SK-N-SH (cell line): ENCODE data around the gene ST3GAL2. TPM values are rescaled to one million over a fixed set of nuclear protein-coding genes. Genes with fewer than 3 reads are reported as not detected.

Source experiments
- CTCF ChIA-PET: fragments of 300-600, 350-600 bp; formaldehyde crosslinking; extraction: SDS; loops from one replicate; lab custom pipeline; 2021; lab: Yijun Ruan, JAX
- POLR2A ChIA-PET: fragments of 350-600 bp; sonication (Branson Sonifier 250); formaldehyde crosslinking; extraction: SDS; loops from one replicate; lab custom pipeline; 2020; ENCODE audit warnings: antibody characterized with exemption, inconsistent platforms; lab: Yijun Ruan, JAX
- DNase-seq: peaks from one replicate; pipeline ENCODE4 v3.0.0; 2012
- H2AFZ ChIP-seq: fragments of 200-600 bp; sonication (generic); 2 replicates; pipeline ENCODE4 v1.8.1; 2016; ENCODE audit warnings: antibody characterized with exemption, mild to moderate bottlenecking, low read depth
- H3F3A ChIP-seq: fragments of 200-600 bp; sonication (generic); replicated peaks from 2 replicates; pipeline ENCODE3; 2016; ENCODE audit warnings: antibody characterized with exemption, mild to moderate bottlenecking; ENCODE audit not compliant: insufficient read depth
- H3K27ac ChIP-seq, 2 experiments: fragments of 200-500 bp in 1 of 2; fragments of 200-600 bp in 1 of 2; sonication (Bioruptor generic) in 1 of 2; sonication (generic), shearing (Covaris generic) in 1 of 2; 2 replicates each; pipeline versions ENCODE4 v1.5.1 to v1.6.1; 2014 to 2016; ENCODE audit warnings: low read depth in 2 of 2, inconsistent platforms in 1 of 2, low read length in 1 of 2, mild to moderate bottlenecking in 1 of 2, mixed read lengths in 1 of 2
- H3K27me3 ChIP-seq: fragments of 200-600 bp; sonication (generic), shearing (Covaris generic); 2 replicates; pipeline ENCODE4 v1.6.1; 2016; ENCODE audit warnings: mixed run types; ENCODE audit not compliant: insufficient read depth
- H3K36me3 ChIP-seq, 2 experiments: fragments of 200-500 bp in 1 of 2; fragments of 200-600 bp in 1 of 2; sonication (Bioruptor generic) in 1 of 2; sonication (generic) in 1 of 2; replicated peaks in 1 of 2; 2 replicates each; pipeline versions ENCODE3 to v1.5.1; 2014 to 2016; ENCODE audit warnings: low read length in 1 of 2, mild to moderate bottlenecking in 1 of 2; ENCODE audit not compliant: insufficient read depth in 2 of 2, control insufficient read depth in 1 of 2
- H3K4me1 ChIP-seq, 2 experiments: fragments of 200-500 bp in 1 of 2; fragments of 200-600 bp in 1 of 2; sonication (Bioruptor generic) in 1 of 2; sonication (generic), shearing (Covaris generic) in 1 of 2; 2 replicates each; pipeline versions ENCODE4 v1.5.1 to v1.6.1; 2014 to 2016; ENCODE audit warnings: low read depth in 1 of 2, low read length in 1 of 2, mixed run types in 1 of 2; ENCODE audit not compliant: insufficient read depth in 2 of 2, control insufficient read depth in 1 of 2
- H3K4me2 ChIP-seq: fragments of 200-600 bp; sonication (generic), shearing (Covaris generic); 2 replicates; pipeline ENCODE4 v1.6.1; 2017; ENCODE audit warnings: mixed run types
- H3K4me3 ChIP-seq, 2 experiments: fragments of 200-500 bp in 1 of 2; fragments of 200-600 bp in 1 of 2; sonication (Bioruptor generic) in 1 of 2; sonication (generic), shearing (Covaris generic) in 1 of 2; 2 replicates each; pipeline versions ENCODE4 v1.5.1 to v1.8.1; 2014 to 2016; ENCODE audit warnings: low read depth in 2 of 2, inconsistent platforms in 1 of 2, low read length in 1 of 2, mild to moderate bottlenecking in 1 of 2, mixed read lengths in 1 of 2, moderate library complexity in 1 of 2
- H3K79me2 ChIP-seq: fragments of 200-600 bp; sonication (generic); 2 replicates; pipeline ENCODE4 v1.8.1; 2017; ENCODE audit warnings: mild to moderate bottlenecking; ENCODE audit not compliant: insufficient read depth
- H3K9ac ChIP-seq: fragments of 200-600 bp; sonication (generic); 2 replicates; pipeline ENCODE4 v1.6.1; 2017; ENCODE audit warnings: mixed run types
- H3K9me2 ChIP-seq: fragments of 200-600 bp; sonication (generic); 2 replicates; pipeline ENCODE4 v1.6.1; 2017; ENCODE audit warnings: mixed run types
- H3K9me3 ChIP-seq: fragments of 200-600 bp; sonication (generic); 2 replicates; pipeline ENCODE4 v1.6.1; 2017; ENCODE audit warnings: mixed run types, mild to moderate bottlenecking, moderate library complexity
- H4K20me1 ChIP-seq: fragments of 200-600 bp; sonication (generic); 2 replicates; pipeline ENCODE4 v1.6.1; 2017; ENCODE audit warnings: mild to moderate bottlenecking, mixed run types; ENCODE audit not compliant: insufficient read depth
- CHD2 ChIP-seq: fragments of 150-350 bp; IDR thresholded peaks from 2 replicates; pipeline ENCODE4 v1.6.1; 2018; ENCODE audit warnings: low read length; ENCODE audit not compliant: partially characterized antibody
- ELF1 ChIP-seq: IDR thresholded peaks from 2 replicates; pipeline ENCODE4 v1.4.0; 2012
- FOSL2 ChIP-seq: IDR thresholded peaks from 2 replicates; pipeline ENCODE4 v1.4.0; 2012; ENCODE audit warnings: low read depth, mild to moderate bottlenecking, moderate library complexity, borderline replicate concordance
- GABPA ChIP-seq: IDR thresholded peaks from 2 replicates; pipeline ENCODE4 v1.4.0; 2012; ENCODE audit warnings: low read depth, mild to moderate bottlenecking
- GATA2 ChIP-seq: sonication (generic); formaldehyde crosslinking; IDR thresholded peaks from 2 replicates; pipeline ENCODE4 v1.5.0; 2020; ENCODE audit warnings: mild to moderate bottlenecking, missing genetic modification reagents
- JUND ChIP-seq: IDR thresholded peaks from 2 replicates; pipeline ENCODE4 v1.4.0; 2012
- MEF2A ChIP-seq: IDR thresholded peaks from 2 replicates; pipeline ENCODE4 v1.4.0; 2012; ENCODE audit warnings: low read depth, borderline replicate concordance
- MXI1 ChIP-seq: IDR thresholded peaks from 2 replicates; pipeline ENCODE4 v1.6.1; 2012; ENCODE audit warnings: mild to moderate bottlenecking, low read depth, low read length, improper control_type of control experiment
- NFIC ChIP-seq: IDR thresholded peaks from 2 replicates; pipeline ENCODE4 v1.4.0; 2012; ENCODE audit warnings: borderline replicate concordance
- NRF1 ChIP-seq: IDR thresholded peaks from 2 replicates; pipeline ENCODE4 v1.6.1; 2012; ENCODE audit warnings: low read depth, mild to moderate bottlenecking, low read length
- RCOR1 ChIP-seq: fragments of 150-350 bp; IDR thresholded peaks from 2 replicates; pipeline ENCODE4 v1.6.1; 2017; ENCODE audit warnings: antibody characterized with exemption, low read length
- TAF1 ChIP-seq: IDR thresholded peaks from 2 replicates; pipeline ENCODE4 v1.6.1; 2012; ENCODE audit warnings: low read depth, mild to moderate bottlenecking, low read length, moderate library complexity, borderline replicate concordance
- TCF12 ChIP-seq: IDR thresholded peaks from 2 replicates; pipeline ENCODE4 v1.4.0; 2012
- TEAD4 ChIP-seq: IDR thresholded peaks from 2 replicates; pipeline ENCODE4 v1.4.0; 2012; ENCODE audit warnings: mild to moderate bottlenecking, borderline replicate concordance; ENCODE audit not compliant: insufficient read depth
- USF1 ChIP-seq: IDR thresholded peaks from 2 replicates; pipeline ENCODE4 v1.4.0; 2012; ENCODE audit warnings: low read depth, borderline replicate concordance
- ZBTB33 ChIP-seq: IDR thresholded peaks from 2 replicates; pipeline ENCODE4 v1.4.0; 2012; ENCODE audit warnings: low read depth, borderline replicate concordance
- WGBS: methylation state at CpG from one replicate; pipeline ENCODE4 v1.1.6; 2017; ENCODE audit warnings: low lambda C conversion rate; 5-methylcytosine and 5-hydroxymethylcytosine counted together
- polyA plus RNA-seq, 3 experiments: library from polyadenylated mRNA; depleted of rRNA; stranded (reverse); fragments of >200 nt; gene quantifications; 2 replicates each; pipeline ENCODE4 v1.2.3, GENCODE V29; 2012
- TF ChIP-seq, protein P1 (sequence below): fragments of 150-350 bp; IDR thresholded peaks from 2 replicates; pipeline ENCODE4 v1.6.1; 2016; ENCODE audit warnings: mild to moderate bottlenecking, low read depth, low read length

Gene ST3GAL2
- polyA plus RNA-seq, 1 of the 3 experiments (the other 2 are of a cell fraction): 19.9 TPM

- CTCF ChIA-PET: interaction anchor here (0.9 to 1.2 kb wide), 2 partner anchors 10 to 86 kb away, joined by 3 read pairs; no protein-coding TSS in a partner anchor
These were observed 27.3 kb upstream of the ST3GAL2 start for GRCh38 chr16:70465999-70466804.

DNA sequence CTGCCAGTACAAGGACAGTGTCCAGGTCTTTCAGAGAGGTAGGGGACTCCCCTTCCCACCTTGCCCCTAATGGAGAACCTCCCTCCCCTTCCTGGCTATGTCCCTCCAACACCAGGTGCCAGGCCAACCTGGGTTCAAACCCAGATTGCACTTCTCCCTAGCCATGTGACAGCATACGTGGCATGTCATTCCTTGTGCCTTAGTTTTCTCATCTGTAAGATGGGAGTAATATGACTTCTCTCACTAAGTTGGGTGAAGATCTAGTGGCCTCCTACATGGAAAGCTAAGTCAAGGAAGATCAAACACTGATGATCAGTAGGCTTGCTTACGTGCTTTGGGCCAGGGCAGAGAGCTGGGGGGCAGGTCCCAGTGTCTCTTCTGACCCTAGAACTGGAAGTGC, 24.3 kb upstream of the ST3GAL2 start:
- no peaks in the 10 kb centered on the region for H3F3A ChIP-seq
- H3K27me3 ChIP-seq: no peaks in the 10 kb centered on the region
- H3K9me2 ChIP-seq: no peaks in the 10 kb centered on the region
- no peak overlapping the region for H3K9ac ChIP-seq
- no peaks in the 10 kb centered on the region for H4K20me1 ChIP-seq
- H3K9me3 ChIP-seq: no peaks in the 10 kb centered on the region
- H2AFZ ChIP-seq: no peak overlapping the region
- ChIA-PET CTCF (interaction anchor here (1.5 to 1.7 kb wide), 2 partner anchors 8 to 10 kb away, joined by 5 read pairs; no protein-coding TSS in a partner anchor), POLR2A (no interaction called here)
- H3K4me3 ChIP-seq: no peak overlapping the region
- no peak overlapping the region for H3K27ac ChIP-seq
- 100% methylated on average over 2 of the region's 2 CpGs for WGBS
- no peaks in the 10 kb centered on the region for H3K36me3 ChIP-seq
- TF ChIP-seq NRF1 (no peak), MXI1 (no peak), TCF12 (no peak), TAF1 (no peak), USF1 (no peak), GATA2 (no peak), NFIC (no peak), ZBTB33 (no peak), FOSL2 (no peak), MEF2A (no peak), GABPA (no peak), ELF1 (no peak)
- TF ChIP-seq, protein P1, sequence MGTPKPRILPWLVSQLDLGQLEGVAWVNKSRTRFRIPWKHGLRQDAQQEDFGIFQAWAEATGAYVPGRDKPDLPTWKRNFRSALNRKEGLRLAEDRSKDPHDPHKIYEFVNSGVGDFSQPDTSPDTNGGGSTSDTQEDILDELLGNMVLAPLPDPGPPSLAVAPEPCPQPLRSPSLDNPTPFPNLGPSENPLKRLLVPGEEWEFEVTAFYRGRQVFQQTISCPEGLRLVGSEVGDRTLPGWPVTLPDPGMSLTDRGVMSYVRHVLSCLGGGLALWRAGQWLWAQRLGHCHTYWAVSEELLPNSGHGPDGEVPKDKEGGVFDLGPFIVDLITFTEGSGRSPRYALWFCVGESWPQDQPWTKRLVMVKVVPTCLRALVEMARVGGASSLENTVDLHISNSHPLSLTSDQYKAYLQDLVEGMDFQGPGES: no peak
- TF ChIP-seq, all 33 proteins: peak for 0
- Histone ChIP-seq H3K79me2 (no peaks in the 10 kb centered on the region), H3K4me1 (peaks cover 0 to 7% of the 10 kb centered on the region in 2 experiments; a peak in 1 of 4 replicates), H3K4me2 (no peak overlapping the region)
- no peak for DNase-seq

More at GRCh38 chr16:70465999-70466804, 27.3 kb upstream of the ST3GAL2 start:
- Histone ChIP-seq H3K27ac (no peak overlapping the region), H3K79me2 (no peaks in the 10 kb centered on the region), H3K4me1 (peaks cover 0 to 3% of the 10 kb centered on the region in 2 experiments; a peak in 1 of 4 replicates), H3K4me3 (no peak overlapping the region), H2AFZ (no peak overlapping the region), H3K27me3 (no peaks in the 10 kb centered on the region), H3K36me3 (no peaks in the 10 kb centered on the region), H3K9me3 (no peaks in the 10 kb centered on the region), H3K9me2 (no peaks in the 10 kb centered on the region), H3K9ac (no peak overlapping the region), H3F3A (no peaks in the 10 kb centered on the region), H4K20me1 (no peaks in the 10 kb centered on the region), H3K4me2 (no peak overlapping the region)
- POLR2A ChIA-PET: interaction anchor here (0.6 to 1.6 kb wide), 2 partner anchors 85 to 89 kb away, joined by 6 read pairs; no protein-coding TSS in a partner anchor
- no peak for DNase-seq
- 93% methylated on average over 8 of the region's 13 CpGs for WGBS
- TF ChIP-seq, protein P1: no peak
- TF ChIP-seq ELF1: no peak
- TF ChIP-seq RCOR1: no peak
- TF ChIP-seq CHD2: no peak
- TF ChIP-seq JUND: no peak
- TF ChIP-seq TEAD4: no peak
- TF ChIP-seq GABPA: no peak
